Subcutaneous adipose tissue (tissue), 4 donors: ENCODE data around the gene OR10AD1. TPM values are rescaled to one million over a fixed set of nuclear protein-coding genes. Genes with fewer than 3 reads are reported as not detected.

Source experiments
- total RNA-seq, 4 donors: library from RNA; depleted of rRNA; stranded (reverse); fragments of >200 nt; gene quantifications; one replicate each; pipeline ENCODE4 v1.1.0, GENCODE V29; 2016
- TF ChIP-seq, protein P1 (sequence below): fragments of 450-650 bp; IDR thresholded peaks from one replicate; pipeline ENCODE4 v1.5.1; 2016; ENCODE audit warnings: low read depth, mild to moderate bottlenecking, control low read depth, antibody characterized with exemption, moderate library complexity

The OR10AD1 gene
- total RNA-seq, 4 donors from 2014 or later: not detected

DNA sequence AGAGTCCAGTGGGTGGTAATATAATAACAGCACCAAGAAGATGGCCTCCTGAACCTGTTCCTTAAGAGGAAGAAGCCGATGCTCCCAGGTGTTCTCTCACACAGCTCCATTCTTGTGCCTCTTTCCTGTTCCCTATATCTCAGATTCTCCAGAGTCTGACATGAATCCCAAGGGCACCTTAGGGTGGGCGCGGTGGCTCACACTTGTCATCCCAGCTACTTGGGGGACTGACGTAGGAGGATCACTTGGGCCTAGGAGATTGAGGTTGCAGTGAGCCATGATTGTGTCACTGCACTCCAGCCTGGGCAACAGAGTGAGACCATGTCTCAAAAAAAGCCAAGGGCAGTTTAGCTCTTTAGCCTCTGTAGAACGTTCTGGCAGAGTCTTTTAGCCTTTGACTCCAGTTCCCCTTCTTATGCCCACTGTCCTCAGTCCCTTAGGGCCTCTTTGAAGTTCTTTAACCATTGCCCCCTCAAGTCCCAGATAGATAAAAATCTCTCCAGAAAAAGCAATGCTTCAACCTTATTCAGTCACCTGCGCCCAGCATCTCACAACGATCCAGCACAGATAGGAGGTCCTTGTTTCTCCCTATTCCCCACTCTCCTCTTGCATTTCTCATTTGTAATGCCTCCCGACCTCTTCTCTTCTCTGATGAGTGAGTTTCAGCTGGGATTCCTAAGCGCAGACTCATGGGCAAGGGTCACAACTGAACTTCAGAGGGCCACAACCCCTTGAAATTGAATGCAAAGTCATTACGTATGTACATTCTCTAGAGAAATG lies 15.0 kb downstream of the OR10AD1 start:
- TF ChIP-seq, protein P1, sequence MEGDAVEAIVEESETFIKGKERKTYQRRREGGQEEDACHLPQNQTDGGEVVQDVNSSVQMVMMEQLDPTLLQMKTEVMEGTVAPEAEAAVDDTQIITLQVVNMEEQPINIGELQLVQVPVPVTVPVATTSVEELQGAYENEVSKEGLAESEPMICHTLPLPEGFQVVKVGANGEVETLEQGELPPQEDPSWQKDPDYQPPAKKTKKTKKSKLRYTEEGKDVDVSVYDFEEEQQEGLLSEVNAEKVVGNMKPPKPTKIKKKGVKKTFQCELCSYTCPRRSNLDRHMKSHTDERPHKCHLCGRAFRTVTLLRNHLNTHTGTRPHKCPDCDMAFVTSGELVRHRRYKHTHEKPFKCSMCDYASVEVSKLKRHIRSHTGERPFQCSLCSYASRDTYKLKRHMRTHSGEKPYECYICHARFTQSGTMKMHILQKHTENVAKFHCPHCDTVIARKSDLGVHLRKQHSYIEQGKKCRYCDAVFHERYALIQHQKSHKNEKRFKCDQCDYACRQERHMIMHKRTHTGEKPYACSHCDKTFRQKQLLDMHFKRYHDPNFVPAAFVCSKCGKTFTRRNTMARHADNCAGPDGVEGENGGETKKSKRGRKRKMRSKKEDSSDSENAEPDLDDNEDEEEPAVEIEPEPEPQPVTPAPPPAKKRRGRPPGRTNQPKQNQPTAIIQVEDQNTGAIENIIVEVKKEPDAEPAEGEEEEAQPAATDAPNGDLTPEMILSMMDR: no peak

DNA sequence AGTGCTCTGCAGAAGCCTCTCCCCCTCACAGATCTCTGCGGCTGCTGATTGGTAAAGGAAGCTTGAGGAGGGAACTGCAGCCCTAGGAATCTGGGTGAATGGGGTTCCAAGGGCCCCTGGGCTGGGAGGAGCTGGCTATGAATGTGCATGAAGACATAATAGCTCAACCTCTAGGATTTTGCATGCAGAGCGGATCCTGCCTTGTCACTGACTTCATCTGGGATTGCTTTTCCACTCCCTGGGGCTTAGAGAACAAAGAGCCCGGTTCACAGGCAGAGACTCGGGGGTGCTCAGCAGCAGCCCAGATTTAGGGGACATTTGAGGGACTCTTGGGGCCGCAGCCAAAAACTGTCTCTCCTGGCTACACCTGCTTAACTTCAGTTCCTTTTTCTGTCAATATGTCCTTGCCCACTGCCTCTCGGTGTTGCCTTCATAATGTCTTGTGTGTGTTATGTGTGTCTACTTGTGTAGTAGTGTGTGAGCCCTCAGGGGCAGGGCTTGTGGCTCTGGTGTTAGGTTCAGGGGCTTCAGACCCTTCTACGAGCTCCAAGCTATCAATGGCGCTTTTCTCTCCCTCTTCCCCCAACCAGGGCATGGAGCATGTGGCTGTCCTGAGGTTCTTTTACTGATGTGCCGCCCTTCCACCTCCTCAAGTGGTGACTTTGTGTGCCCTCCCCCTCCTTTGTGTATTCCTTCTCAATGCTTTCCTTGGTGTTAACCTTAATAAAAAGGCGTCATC lies 17.7 kb downstream of the OR10AD1 start:
- TF ChIP-seq, protein P1: no peak

DNA sequence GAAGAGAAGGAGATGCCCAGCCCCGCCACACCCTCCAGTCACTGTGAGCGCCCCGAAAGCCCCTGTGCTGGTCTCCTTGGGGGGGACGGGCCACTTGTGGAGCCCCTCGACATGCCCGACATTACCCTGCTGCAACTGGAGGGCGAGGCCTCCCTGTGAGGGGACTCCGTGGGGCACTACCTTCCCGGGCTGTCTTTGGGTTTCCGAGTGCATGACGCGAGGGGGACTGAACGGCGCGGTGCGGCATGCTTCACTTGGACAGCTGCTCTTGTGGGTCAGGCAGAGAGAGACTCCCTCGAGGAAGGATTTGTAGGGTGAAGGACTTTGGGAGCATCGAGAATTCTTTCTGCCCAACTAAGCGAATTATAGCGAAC lies 18.6 kb downstream of the OR10AD1 start:
- TF ChIP-seq, protein P1: no peak

DNA sequence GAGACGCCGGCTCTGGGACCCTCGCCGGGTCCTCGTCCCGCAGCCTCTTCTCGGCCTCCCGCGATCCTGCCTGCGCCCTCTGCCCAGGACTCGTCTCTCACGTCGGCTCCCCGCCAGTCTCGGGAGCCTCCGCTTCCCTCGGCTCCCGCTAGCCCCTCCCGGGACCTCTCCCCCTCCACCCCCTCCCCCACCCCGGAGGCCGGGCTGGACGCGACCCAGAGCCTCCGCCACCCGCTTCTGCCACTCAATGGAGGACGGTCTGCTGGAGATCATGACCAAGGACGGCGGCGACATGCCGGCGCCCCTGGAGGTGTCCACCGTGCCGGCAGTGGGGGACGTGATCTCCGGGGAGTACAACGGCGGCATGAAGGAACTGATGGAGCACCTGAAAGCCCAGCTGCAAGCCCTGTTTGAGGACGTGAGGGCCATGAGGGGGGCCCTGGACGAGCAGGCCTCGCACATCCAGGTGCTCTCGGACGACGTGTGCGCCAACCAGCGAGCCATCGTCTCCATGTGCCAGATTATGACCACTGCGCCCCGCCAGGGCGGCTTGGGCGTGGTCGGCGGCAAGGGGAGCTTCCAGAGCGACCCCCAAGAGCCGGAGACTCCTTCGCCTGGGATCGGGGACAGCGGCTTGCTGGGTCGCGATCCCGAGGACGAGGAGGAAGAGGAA lies 19.1 kb downstream of the OR10AD1 start:
- TF ChIP-seq, protein P1: no peak

DNA sequence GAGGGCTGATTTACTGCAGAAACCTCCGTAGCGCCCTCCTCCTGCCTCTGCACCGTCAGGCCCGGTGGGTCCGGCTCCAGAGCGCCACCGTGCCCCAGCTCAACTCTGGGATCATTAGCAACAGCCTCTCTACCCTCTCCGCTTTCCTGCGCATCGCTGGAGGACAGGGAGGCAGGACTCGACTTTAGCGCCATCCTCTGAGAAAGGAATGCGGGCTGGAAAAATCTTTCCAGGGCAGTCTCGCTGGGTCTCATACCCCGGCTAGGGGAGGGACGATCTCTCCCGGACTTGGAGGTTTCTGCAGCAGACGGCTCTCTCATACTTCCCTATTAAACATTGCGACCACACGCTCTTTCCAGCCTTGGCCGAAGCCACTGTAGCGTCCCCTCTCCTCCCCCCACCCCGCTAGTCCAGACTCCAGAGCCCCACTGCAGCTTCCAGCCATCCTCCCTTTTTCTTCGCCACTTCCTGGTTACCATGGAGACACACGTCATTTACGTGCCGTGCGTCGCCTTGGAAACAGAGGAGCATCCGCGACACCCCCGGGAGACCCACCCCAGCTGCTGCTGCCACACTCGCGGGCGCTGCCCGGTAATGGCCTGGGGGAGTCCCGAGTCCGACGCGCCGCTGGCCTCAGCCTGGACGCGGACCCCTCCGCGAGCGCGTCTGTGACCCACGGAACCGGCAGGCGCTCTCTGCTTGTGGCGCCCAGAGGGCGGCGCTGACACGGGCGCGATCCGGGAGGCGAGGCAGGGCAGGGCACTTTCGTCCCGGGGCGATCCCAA lies 19.8 kb downstream of the OR10AD1 start, which contains the start of gene CCDC184:
CCDC184 (plus strand) TSS at position 554 of the 785 bp plus-strand sequence. CDS start 479 bp downstream, outside the sequence.
- TF ChIP-seq, protein P1: no peak

DNA sequence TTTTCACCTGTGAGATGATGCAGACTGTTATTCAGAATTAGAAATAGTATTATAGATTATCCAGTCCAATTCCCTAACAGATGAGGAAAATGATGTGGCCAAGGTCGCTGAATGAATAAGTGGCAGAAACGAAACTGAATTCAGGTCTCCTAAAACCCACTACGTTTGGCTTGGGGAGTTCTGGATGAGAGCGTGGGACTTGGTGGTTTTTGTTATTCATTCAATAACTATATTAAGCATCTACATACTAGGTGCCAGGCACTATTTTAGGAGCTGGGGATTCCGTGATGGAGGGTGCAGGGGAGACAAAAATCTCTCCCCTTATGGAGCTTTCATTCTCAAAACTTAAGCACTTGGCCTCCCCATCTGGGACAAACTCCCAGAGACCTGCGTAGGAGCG lies 20.5 kb downstream of the OR10AD1 start:
- TF ChIP-seq, protein P1: no peak
